CD4-positive, alpha-beta T cell treated with Interleukin-15 for 1 hour (primary cell): ENCODE data around the gene GNAI3.

Source experiments
- DNase-seq: peaks from one replicate; pipeline ENCODE4 v3.0.0-alpha.2; 2020

GNAI3 gene

DNA sequence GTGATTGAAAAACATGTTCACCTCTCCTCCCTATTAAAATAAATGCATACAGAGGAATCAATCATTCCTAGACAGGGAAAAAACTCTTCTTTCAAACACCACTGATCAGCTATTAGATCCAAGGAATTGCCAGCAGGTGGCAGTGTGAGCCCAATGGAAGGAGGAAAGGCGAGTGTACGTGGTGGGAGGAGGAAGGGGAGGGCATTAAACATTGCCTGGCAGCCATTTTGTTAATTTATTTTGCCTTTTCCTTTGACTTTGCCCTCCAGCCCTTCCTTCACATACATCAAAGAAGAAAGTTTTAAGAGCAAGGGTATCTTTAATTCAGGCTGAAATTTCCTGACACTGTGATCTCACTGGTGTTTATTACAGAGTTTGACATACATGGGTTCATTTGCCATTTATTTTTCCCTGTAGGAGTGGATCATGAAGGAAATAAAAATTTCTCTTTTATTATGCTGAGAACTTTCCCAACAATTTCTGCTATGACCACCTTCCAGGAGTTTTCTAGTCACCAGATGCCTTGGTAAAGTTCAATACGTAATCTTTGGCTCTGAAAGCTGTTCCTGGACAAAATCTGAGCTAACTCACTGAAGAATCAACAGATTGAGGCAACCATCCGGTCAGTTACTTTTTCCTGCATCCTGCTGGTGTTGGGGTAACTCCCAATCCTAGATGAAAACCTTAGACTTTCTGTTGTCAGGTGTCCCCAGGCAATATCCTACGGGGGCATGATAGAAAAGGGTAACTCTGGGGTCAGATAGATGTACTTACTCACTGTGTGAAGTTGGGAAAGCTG, 1.9 kb upstream of the GNAI3 start:
- peak; percentile 86 for DNase-seq

DNA sequence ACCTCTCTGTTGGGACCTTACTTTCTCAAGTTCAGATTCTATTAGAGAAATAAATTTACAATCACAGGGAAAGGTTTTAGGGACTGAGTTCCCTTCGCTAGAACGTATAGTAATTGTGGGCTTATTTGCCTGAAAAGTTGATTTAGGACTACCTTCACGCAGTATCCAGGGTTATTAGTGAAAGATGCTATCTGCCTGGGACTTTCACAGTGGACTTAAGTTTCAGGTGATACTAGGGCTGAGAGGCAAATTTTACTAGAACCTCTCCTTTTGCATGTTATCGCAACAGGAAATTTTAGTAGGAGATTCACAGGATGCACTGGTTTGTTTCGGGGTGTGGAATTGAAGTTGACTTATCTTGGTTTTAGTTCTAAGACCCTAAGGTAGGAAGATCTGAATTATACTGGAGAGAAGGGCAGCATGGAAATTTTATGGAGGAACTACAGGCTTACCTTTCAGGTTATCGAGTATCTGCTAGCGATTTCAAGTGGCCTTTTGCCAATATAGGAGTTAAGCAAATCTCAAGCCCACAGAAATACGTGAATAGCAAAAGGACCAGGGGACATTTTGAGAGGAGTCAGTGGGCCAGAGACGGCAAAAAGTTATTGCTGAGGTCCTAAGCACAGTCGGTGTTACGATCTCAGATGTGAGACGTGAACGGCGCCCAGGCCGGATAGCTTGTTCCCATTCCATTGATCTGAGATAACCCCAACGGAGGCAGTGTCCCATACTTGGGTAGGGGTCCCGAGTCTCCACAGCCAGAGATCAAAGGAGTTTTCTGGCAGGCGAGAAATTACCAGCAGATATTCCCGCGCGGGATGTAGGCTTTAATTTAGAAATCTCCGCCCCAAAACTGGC, 723 bp upstream of the GNAI3 start:
- DNase-seq, result no peak

DNA sequence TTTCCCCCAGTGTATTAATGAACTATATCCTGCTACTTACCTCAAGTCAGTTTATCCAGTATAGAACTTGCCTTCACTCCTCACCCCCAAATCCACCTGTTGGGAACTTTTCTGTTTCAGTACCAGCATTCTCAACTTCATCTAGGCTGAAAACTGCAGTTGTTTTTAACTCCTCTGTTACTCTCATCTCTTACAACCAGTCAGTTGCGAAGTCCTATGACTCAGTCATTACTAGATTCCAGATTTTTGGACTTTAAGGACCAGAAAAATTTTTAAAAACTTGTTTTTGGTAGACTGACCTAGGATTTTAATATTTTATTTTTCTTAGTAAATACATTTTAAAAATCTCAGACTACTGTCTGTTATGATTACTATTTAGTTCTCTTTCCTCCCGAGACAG, 8.1 kb downstream of the GNAI3 start:
- no peak for DNase-seq

DNA sequence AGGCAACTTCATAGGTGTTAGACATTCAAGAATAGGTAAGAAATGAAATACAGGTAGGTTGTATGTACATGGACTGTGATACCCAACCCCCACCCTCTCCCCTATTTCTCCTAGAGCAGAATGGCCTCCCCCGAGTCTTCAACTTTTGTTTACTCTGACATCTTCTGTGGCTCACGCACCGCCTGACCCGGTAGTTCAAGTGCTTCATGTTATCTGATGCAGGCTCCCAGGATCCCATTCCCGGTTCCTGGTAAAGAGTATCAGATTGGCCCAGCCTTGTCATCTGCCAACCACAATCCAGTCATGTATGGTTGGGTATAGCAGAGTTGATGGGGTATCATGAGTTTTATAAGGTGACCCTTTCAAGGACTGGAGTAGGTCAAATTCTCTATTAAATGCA, 9.1 kb downstream of the GNAI3 start:
- DNase-seq, result no peak

DNA sequence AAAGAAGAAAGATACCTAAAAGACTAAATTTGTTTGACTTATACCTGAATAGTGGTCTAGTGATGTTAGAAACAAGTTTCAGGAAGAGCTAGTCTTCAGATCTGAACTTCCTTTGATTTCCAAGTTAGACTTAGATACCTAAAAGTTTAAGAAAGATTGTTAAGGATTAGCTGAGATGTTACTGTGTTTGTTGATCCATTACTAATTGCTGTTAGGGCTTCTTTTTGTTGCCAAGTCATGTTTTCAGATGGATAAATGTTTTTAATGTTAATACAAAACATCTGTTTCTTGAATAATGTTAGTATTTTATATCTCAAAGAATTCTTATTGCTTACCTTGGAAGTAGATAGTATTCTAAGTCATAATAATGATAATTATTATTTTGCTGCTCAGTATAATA, 11.6 kb downstream of the GNAI3 start:
- DNase-seq, result no peak

DNA sequence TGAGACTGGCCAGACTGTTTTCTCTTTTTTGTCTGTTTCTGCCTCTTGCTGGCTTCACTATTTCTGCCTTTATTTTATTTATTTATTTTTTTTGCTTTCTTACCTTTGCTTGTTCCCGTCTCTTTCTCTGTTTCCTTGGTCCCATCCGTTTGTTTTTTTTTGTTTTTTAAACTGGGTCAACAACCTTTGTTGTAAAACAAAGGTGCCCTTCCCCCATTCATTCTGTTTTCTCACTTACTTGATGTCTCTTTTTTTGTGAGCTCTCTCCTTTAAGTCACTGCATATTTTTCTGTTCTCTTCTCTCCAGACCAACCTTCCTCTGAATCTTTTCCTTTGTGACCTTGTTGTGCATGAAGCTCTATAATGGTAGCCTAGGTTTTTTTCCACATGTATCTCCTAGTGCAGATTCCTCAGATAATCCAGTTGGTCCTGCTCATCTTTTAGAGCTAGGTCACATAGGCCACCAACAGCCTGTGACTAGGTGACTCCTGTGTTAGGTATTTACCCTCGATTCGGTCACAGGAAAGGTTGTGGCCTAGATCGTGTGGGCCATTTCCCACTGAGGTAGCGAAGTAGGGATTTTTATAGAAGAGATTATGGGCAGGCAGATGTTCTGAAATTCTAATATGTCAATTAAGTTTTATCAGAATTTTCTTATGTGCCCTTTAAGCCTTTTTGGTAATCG, 15.9 kb downstream of the GNAI3 start:
- DNase-seq, result no peak

DNA sequence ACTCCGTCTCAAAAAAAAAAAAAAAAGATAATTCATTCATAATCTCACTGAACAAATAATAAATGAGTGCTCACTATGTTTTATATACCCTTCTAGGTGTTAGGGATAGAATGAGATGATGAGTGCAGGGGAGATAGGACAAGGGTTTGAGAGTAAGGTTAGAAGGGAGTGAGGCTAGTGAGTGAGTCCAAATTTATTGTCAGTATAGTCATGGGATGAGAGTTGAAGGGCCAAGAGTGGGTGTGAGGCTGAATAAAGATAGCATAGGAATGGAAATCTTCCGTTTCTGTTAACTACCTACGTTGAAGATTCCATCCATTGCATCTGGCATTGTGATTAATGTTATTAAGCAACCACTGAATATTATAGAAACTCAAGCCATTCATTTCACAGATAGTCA, 16.8 kb downstream of the GNAI3 start:
- DNase-seq, result no peak

DNA sequence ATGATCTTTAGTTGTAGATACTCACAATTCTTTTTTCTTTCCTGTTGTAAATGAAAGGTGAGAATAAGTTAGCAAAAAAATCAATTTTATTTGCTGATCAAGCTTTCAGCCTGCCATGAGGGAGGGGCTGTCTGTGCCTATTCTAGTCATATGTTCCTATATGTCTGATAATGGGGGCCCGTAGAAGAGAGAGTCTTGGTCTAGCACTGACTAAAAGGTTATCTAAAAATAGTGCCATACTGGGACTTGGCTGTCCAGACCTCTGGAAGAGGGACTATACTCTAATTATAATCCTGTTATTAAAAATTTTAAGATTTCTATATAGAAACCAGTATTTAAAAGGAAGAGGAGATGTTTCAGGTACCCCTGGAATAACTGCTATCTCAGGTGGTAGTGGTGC, 18.6 kb downstream of the GNAI3 start:
- no peak for DNase-seq

DNA sequence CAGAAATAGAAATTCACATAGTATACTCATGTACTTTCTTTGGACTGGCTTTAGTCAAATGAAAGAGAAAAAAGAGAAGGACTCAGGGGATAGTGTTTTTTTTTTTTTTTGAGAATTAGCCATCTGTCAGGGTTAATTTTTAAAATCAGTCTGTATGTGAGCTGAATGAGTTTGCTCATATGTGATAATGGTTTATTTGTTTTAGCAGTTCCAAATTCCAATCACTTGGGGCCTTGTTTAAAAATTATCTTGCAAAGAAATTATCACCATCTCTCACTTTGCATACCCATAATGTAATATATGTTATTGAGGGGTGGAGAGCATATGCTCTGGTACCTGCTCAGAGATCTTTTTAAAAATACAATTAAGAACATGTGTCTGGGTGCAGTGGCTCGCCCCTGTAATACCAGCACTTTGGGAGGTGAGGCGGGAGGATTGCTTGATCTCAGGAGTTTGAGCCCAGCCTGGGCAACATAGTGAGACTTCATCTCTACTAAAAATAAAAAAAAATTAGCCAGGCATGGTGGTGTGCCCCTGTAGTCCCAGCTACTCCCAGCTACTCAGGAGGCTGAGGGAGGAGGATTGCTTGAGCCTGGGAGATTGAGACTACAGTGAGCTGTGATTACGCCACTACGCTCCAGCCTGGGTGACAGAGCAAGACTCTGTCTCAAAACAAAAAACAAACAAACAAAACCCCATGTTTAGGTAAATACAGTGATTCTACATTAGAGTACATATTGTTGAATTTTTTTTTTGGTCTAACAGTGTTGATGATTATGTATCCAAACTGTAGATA, 19.7 kb downstream of the GNAI3 start:
- DNase-seq, result no peak

DNA sequence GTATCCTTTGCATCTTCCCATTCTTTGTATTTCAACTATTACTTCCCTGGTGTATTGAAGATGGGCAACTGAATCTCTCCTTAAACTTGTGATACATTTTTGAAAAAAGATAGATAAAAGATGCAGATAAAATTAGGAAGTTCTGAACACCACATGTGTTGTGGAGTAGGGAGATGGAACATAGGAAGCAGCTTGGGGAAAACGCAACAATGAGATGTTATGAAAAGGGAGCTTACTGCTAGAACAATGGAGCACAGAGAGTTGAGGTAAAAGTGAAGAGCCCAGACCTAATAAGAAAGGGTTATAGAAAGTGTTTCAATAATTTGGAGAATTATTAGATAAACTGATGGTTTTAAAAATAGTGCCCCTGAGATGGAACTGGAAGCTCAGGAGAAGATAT, 20.9 kb downstream of the GNAI3 start:
- no peak for DNase-seq

DNA sequence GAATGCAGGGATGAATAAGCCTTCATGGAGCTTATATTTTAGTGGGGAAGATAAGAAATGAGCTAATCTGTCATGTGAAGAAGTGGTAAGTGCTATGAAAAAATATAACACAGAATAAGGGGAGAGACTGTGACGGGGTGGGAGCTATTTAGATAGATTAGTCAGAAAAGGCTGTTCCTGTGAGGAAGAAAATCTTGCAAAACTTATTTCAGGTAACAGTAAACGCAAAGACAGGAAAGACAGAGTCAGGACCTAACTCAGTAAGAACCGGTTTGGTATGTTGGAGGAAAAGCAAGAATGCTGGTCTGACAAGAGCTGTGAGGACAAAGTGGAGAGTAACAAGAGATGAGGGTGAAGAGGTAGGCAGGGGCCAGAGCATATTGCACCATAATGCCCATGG, 22.0 kb downstream of the GNAI3 start:
- DNase-seq, result no peak

DNA sequence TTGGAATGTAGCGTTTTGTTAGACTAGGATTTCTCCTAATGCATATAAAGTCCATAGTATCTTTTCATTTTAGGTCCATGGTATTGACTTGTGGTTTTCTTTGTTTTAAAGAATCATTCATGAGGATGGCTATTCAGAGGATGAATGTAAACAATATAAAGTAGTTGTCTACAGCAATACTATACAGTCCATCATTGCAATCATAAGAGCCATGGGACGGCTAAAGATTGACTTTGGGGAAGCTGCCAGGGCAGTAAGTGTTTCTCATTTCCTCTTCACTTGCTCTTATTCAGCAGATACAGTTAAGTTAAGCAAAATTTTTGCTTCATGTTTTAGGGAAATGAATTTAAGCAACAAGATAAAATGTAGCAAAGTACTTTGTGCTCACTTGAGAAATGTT, 25.4 kb downstream of the GNAI3 start:
- DNase-seq, result no peak

DNA sequence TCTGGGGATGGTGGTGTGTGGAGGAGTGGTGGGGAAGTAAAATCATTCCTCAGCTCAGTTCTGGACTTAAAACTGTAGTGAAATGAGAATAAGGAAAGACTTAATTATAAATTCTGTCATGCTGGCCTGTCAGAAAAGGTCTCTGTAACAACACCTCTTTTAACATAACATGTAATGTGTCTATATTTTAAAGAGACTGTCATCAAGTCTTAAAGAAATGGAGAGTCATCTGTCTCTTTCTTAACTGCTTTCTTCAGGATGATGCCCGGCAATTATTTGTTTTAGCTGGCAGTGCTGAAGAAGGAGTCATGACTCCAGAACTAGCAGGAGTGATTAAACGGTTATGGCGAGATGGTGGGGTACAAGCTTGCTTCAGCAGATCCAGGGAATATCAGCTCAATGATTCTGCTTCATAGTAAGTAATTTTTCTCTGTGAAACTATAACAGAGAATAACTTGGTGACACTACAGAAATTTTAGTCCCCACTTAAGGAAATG, 30.6 kb downstream of the GNAI3 start:
- DNase-seq, result no peak

DNA sequence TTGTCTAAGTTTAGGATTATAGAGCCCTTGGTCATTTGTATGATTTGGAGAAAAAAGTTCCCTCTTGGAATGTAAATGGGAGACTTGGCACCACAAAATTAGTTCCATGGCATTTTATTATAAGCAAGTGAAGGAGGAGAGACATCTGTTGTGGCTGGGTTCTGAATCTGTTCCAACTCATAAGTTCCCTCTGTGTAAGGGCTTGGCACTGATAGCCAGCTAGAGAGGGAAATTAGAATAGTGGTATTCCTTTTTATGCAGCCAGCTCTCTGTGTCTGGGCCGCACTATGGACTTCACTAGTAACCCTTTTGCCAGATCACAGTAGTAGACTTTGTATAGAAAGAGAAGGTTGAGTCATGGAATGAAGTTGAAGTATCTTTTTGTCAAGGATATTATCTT, 31.1 kb downstream of the GNAI3 start:
- DNase-seq, result no peak

DNA sequence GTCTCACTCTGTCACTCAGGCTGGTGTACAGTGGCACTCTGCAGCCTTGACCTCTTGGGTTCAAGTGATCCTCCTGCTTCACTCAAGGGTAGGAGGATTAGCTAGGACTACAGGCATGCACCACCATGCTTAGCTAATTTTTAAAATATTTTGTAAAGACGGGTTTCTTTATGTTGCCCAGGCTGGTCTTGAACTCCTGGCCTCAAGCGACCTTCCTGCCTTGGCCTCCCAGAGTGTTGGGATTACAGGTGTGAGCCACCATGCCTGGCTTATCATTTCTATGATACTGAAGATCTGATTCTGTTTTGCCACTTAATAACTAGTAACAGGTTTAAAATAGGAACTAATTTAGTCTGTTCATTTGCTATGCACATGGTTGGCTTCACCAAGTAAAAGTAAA, 33.6 kb downstream of the GNAI3 start:
- no peak for DNase-seq

DNA sequence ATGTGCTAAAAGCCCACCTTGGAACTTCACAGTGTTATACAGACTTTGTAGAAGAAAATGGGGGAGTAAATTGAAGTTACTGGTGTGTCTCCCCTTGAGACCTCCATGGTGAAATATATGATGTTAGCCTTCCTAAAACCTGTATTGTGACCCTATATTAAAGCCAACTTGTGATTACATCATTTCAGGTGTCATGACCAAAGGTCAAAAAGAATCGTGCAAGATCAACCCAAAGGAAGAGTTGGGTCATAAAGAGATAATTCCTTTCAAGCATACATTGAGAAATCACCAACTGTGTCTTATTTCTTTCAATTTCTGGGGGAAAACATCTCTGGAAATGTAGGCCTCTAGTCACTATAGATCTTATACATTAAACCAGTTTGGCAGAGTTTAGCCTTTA, 36.4 kb downstream of the GNAI3 start:
- DNase-seq, result no peak

DNA sequence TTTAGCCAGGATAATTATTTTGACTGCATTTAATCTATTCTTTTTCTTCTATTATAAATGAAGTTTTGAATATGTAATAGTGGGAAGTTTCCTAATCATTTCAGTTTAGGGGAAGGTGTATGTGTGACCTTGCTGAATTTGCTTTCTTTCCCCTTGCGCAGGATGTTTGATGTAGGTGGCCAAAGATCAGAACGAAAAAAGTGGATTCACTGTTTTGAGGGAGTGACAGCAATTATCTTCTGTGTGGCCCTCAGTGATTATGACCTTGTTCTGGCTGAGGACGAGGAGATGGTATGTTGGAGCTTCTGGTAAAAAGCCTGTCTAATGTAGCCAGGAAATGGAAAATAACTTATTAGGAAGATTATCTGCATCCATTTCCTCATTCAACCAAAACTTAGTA, 37.6 kb downstream of the GNAI3 start:
- DNase-seq, result no peak

DNA sequence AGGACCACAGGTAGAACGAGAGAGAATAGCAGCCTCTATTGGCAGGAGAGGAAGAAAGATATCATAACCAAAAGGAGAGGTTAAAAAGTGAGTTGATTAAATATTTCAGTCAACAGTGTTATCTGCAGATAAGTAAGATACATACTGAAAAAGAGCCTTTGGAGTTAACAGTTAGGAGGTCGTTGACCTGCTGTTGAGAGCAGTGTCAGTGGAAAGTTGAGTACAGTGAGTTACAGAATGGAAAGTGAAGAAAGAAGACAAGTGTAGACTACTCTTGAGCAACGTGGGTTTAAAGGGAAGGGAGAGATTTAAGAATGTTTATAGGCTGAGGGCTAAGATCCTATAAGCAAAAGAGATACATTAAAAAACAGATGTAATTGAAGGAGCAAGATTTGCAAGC, 40.8 kb downstream of the GNAI3 start:
- no peak for DNase-seq

DNA sequence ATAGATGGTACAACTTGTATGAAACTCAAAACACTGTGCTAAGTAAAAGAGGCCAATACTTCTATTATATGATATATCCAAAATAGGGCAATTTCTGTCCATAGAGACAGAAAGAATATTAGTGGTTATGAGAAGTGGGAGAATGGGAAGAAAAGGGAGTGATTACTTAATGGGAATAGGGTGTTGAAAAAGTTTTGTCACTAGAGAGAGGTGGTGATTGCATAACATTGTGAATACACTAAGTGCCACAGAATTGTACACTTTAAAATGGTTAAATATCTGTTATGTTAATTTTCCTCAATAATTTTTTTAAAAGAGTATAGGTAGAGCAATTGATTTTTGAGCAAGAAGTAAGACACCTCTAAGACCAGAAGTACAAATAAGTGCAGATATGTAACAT, 41.3 kb downstream of the GNAI3 start:
- DNase-seq, result no peak

DNA sequence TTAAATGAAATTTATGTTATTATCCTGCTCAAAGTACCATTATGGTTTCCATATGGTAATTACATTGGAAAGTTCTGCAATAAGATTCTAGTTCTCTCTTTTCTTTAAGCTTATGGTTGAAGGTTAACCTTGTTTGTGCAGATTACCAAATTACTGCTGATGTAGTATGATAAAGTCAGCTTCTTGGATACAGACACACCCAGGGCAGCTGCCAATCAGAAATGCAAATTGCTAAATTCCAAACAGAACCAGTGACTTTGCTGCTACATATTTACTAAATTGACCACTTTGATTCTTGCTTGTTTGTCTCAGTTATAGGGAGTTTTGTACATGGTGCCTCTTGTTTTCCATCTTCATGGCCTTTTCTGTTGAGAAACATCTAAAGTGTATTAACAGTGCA, 44.5 kb downstream of the GNAI3 start:
- no peak for DNase-seq

DNA sequence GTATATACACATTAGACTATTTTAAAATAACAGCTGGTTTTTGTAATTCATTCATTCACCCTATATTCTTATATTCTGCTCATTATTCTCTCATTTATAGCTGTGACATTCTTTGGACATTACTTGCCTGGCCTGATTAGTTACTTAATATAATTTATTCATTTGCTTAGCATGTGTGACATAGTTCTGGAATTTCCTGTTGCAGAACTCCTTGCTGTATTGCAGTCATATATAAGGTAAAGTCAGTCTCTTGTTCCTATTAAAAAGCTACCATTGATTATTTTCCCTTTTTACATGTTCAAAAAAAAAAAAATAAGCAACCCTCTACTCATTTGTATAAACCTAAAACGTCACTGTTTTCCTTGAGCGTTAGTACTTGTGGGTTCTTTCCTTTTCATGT, 47.1 kb downstream of the GNAI3 start:
- no peak for DNase-seq

DNA sequence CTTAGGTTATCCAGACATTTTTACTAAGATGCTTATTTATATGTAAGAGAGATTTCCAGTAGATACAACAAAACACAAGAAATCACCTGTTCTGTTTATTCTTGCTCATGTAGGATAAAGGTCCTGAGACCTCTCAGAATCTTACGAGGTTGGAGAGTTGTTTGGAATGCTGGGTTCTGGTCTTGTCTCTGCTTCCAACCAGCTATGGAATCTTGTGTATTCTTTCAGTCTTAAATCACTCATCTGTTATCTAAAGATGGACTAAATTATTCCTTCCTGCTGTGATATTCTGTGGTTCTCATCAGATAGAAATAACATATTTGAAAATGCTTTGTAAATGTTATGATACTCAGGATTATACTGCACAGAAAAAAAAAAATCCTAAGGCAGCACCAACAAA, 49.7 kb downstream of the GNAI3 start:
- no peak for DNase-seq

DNA sequence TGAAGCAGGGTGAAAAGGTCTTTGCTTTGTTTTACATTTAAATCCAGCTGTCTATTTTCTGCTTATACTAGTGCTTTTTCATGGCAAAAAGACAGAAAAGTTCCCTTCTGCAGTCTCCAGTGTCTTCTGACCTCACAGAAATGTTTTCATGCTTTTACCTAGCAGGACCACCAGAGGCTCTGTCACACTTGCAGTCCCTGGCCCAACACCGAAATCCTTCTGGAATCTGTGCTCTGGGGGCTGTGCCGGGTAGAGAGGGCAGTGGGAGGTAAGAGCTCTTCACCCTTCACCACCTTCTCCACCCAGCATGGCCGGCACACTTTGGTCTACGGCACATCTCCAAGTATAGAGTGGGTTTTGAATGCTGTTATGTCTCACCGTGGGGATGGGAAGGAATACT, 50.2 kb downstream of the GNAI3 start:
- no peak for DNase-seq
